GM18511 (cell line): ENCODE measurements around the gene MCTP1.
A peak's percentile ranks its signal among the peaks of the same experiment; 100 is the strongest.
"Not testable (repeated sequence)": the region's sequence is repeated elsewhere in the genome, so short reads cannot be mapped to it uniquely, and the experiment has no call there.

Experiments used
- ATAC-seq: cut with Tn5 transposase; IDR thresholded peaks from one replicate; pipeline ENCODE4 v1.9.1; 2021; ENCODE audit warnings: mild to moderate bottlenecking, moderate library complexity; ENCODE audit not compliant: unreplicated experiment

MCTP1 gene

GRCh38 chr5:94976853-94977252, 308.0 kb downstream of the MCTP1 start:
- ATAC-seq, result no peak

GRCh38 chr5:94972268-94972667, 312.6 kb downstream of the MCTP1 start:
- ATAC-seq, result no peak

DNA sequence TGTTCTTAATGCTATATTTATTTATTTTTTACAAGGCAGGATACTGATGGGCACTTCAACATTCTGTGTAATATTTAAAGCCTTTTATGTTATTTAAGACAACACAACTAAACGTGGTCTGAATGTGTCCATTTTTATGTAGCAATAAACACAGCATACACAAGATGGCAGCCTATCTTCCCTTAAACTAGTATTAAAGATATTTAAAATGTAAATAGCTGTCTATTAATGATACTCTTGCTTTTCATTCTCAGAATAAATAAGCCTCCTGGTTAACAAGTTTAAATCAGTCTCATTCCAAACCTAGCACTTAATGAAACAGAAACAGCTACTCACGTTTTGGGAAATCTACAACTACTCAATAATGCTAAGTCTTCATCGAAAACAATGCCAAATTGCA, 315.7 kb downstream of the MCTP1 start:
- ATAC-seq, result peak; percentile 73

DNA sequence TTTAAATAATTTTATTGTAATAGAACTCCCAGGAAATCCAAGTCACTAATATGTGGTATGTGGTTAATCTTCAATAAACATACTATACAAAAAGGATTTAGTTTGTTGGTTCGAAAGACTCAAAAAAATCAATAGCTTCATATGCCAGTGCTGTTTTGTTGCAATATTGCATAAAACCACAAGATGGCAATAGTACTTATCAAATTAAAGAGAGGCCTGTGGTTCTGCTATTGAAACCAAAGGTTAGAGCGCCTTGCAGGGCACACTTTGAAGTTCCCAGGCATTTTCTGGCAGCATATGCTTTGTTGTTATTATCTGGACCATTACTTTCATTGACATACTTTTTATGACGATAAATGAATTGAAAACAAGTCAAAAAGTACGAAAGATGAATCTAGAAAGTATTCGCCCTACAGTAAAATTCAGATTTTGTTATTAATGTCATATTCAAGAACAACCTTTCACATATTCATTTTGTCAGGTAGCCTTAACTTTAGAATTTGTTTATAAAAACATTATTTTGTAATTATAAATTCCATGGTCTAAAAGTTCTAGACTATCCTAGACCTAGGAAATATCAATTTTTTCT, 316.3 kb downstream of the MCTP1 start:
- peak; percentile 75 for ATAC-seq

GRCh38 chr5:94967525-94967924, 317.4 kb downstream of the MCTP1 start:
- ATAC-seq, result no peak

DNA sequence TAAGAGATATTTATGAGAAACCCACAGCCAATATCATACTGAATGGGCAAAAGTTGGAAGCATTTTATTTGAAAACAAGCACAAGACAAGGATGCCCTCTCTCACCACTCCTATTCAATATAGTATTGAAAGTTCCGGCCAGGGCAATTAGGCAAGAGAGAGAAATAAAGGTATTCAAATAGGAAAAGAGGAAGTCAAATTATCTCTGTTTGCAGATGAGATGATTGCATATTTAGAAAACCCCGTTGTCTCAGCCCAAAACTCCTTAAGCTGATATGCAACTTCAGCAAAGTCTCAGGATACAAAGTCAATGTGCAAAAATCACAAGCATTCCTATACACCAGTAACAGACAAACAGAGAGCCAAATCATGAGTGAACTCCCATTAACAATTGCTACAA, 325.6 kb downstream of the MCTP1 start:
- ATAC-seq, result not testable (repeated sequence)

GRCh38 chr5:94945656-94946055, 339.2 kb downstream of the MCTP1 start:
- ATAC-seq, result no peak

GRCh38 chr5:94944160-94944559, 340.7 kb downstream of the MCTP1 start:
- no peak for ATAC-seq

DNA sequence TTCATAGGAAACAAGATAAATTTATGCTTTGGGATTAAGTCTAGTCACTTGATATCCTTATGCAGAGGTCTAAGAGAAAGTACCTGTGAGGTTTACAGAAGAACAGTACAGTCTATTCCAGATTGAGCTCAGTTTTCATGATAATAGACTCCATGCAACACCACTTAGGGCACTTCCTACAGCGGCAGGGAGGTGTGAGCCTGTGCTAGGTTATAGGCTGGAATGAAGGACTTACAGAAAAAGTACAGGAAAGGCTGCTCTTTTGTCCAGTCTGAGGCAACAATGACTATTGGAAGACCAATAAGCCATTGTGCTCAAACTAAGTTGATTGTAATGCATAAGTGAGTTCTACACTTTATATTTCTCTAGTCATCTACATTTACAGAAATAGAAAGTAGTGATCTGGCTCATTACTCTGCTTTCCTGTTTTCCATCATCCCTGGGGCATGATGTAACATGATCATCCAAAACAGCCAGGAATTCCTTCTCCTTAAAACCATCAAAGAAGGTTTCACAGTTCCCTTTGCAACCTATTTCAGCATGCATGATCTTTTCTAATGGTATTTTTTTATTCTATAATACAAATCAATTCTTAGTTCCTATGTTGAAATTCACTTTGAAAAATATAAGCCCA, 343.7 kb downstream of the MCTP1 start:
- ATAC-seq, result no peak

DNA sequence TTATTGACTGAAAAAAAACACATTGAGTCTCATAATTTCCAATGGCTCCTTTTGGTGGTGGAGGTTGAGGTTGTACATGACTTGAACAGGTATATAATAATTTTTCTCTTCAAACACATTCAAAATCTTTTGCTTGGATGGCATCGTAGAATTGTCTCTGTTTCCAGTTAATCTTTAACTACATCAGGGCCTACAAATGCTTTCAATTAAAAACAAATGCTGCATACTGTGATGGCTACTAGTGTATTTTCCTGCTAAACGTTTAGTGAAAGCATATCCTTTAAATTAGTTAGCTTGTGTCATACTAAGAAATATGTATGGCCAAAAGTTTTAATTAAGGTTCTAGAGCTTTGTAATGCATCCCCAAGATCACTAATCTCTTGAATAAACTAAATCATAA, 352.6 kb downstream of the MCTP1 start:
- no peak for ATAC-seq

DNA sequence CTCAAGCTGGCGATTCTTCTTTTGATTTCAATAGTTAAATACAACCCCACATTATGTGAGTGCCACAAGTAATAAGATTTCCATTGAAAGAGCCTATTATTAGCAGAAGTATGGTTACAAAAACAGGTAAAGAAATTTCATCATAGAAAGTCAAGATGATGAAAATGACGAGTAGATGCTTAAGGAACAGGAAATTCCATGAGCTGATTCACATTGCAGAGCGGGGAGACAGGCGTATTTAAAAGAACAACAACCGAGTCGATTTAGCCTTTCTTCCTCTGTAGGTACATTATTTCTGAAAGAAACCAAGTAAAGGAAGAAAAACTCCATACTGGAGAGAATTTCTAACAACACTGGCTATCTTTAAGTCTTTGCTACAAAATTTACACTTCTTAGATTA, 356.0 kb downstream of the MCTP1 start:
- no peak for ATAC-seq

DNA sequence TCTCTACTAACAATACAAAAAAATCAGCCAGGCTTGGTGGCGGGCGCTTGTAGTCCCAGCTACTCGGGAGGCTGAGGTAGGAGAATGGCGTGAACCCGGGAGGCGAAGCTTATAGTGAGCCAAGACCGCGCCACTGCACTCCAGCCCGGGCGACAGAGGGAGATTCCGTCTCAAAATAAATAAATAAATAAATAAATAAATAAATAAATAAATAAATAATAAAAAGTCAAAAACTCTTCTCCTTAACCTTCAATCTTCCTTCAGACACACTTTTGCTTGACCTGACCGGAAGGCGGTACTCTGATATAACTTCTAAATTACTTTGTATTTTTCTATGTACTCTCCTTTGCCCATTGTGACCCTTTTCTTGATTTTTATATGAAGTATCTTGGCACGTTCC, 364.3 kb downstream of the MCTP1 start:
- ATAC-seq, result no peak

- no peak for ATAC-seq
These were observed 368.3 kb downstream of the MCTP1 start for GRCh38 chr5:94916619-94917018.

DNA sequence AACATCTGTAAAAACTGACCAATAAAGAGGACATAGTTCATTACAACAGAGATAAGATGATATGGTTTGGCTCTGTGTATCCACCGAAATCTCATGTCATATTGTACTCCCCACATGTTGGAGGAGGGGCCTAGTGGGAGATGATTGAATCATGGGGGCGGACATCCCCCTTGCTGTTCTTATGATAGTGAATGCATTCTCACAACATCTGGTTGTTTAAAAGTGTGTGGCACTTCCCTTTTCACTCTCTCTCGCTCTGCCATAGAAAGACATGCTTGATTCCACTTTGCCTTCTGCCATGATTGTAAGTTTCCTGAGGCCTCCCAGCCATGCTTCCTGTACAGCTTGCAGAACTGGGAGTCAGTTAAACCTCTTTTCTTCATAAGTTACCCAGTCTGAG, 373.6 kb downstream of the MCTP1 start:
- no peak for ATAC-seq

DNA sequence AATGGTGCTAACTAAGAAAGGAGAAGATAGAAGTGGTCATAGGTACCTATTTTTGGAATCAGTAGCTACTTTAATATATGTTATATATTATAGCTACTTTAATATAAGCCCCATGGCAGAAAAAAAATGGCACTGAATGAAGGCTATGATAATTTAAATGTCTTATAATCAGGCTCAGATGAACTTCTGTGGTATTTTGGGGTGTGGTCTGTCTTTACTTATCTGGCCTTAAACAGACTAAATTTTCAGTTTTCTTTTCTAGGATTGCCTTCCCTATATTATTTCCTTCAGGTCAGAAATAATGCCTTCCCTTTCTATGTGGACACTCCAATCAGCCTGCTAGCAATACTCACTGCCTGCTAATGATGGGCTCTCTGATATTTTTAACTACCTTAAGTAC, 374.2 kb downstream of the MCTP1 start:
- ATAC-seq, result no peak

GRCh38 chr5:94908889-94909480, 375.9 kb downstream of the MCTP1 start:
- no peak for ATAC-seq

DNA sequence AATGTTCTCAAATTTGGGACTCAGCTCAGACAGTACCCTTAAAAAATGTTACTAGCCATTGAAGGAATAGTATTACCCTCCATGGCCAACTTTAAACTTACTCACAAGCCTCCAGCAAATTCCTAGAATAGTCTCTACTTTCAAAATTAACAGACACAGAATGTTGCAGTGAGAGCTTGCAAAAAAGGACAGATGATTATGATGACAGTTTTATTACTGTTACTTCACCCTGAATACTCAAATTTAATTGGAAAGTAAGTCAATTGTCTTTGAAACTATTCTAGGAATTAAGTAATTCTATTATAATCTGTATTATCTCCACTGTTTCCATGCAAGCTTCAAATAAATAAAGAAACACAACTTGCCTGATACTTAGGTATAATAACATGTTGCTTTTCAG, 378.1 kb downstream of the MCTP1 start:
- no peak for ATAC-seq

DNA sequence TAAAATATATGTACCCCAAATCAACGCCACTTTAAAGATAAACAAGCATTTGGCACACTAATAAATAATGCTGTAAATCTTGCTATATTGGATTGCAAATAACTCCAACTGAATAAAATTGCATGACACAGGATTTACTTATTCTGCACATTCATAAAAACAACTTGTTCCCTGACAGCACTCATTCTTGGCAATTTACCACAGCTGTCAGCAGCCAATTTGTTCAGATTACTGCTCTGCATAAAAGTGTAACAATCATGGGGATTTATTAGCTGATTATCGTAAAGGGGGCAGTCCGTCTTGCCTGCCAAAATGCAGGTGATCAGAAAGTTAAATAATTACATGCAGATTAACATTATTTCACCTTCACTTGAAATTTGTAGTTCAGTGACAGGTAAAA, 381.2 kb downstream of the MCTP1 start:
- ATAC-seq, result no peak

- ATAC-seq, result peak; percentile 93
These were observed 383.5 kb downstream of the MCTP1 start for GRCh38 chr5:94901191-94901979.

- ATAC-seq, result no peak
These were observed 384.8 kb downstream of the MCTP1 start for GRCh38 chr5:94900006-94900505.

GRCh38 chr5:94893412-94894135, 391.3 kb downstream of the MCTP1 start:
- ATAC-seq, result no peak
